GM18907 (cell line): ENCODE measurements around the gene CLMN.
A peak's percentile ranks its signal among the peaks of the same experiment; 100 is the strongest.

Experiments
- ATAC-seq: cut with Tn5 transposase; IDR thresholded peaks from one replicate; pipeline ENCODE4 v1.9.1; 2021; ENCODE audit warnings: mild to moderate bottlenecking, moderate library complexity; ENCODE audit not compliant: unreplicated experiment

CLMN gene

GRCh38 chr14:95341564-95341963, 21.9 kb upstream of the CLMN start:
- ATAC-seq = no peak

- no peak for ATAC-seq
These were observed 21.4 kb upstream of the CLMN start for GRCh38 chr14:95341115-95341514.

- no peak for ATAC-seq
These were observed 20.5 kb upstream of the CLMN start for GRCh38 chr14:95340201-95340697.

GRCh38 chr14:95339301-95339865, 19.7 kb upstream of the CLMN start:
- ATAC-seq = no peak

GRCh38 chr14:95338436-95338835, 18.7 kb upstream of the CLMN start:
- no peak for ATAC-seq

DNA sequence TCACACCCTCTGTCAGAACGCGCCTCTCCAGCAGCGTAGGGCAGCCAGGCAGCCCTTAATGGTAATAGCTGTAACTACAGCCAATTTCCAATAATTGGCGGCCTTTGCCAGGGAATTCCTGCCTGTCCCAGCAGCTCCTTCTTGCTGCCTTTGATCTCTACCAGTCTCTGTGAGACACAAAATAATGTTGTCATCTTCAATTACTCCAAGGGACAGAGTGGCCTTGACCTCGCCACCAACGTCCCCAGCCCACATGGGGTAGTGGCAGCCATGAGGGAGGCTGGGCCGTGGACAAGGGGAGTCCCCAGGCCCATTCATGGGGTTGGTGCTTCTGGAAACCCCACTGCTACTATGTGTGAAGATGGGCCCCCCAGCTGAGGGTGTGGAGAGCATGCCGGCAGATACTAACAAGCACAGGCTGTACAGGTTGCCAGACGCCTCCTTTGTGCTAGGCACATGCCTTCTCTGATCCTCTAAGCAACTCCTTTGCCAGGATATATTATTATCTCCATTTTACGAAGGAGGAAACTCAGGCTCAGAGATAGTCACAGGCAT, 17.4 kb upstream of the CLMN start:
- no peak for ATAC-seq

DNA sequence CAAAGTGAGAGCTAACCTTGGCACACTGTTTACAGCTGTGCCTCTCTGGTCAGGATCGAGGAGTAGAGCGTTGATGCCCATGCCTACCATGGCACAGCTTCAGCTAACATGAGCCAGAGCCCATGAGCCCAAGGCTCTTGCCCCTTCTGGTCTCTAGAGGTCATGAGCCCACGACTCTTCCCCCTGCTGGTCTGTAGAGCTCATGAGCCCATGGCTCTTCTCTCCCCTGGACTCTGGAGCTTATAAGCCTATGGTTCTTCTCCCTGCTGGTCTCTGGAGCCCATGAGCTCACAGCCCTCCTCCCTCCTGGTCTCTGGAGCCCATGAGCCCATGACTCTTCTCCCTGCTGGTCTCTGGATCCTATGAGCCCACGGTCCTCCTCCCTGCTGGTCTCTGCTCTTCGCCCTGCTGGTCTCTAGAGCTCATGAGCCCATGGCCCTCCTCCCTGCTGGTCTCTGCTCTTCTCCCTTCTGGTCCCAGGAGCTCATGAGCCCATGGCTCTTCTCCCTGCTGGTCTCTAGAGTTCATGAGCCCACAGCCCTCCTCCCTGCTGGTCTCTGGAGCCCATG, 16.6 kb upstream of the CLMN start:
- no peak for ATAC-seq

- no peak for ATAC-seq
These were observed 15.4 kb upstream of the CLMN start for GRCh38 chr14:95335071-95335470.

- ATAC-seq = no peak
These were observed 14.3 kb upstream of the CLMN start for GRCh38 chr14:95334044-95334443.

DNA sequence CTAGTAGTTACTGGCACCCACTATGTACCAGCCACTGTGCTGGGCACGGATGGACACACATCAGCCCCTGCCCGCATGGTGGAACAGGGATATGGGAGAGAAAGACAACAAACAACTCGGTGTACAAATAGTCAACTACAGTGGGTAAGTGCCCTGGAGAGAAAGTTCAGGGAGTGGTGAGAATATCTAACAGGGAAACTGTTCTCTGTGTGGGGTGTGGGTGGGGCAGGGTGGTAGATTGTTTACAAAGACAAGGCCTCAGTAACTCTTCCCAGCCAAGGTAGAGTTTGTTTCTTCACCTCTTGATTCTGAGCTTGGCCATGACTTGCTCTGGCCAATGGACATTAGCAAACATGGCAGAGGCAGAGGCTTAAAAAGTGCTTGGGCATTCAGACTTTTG, 12.9 kb upstream of the CLMN start:
- ATAC-seq = no peak

- ATAC-seq = no peak
These were observed 12.2 kb upstream of the CLMN start for GRCh38 chr14:95331708-95332408.

GRCh38 chr14:95330591-95331370, 11.1 kb upstream of the CLMN start:
- no peak for ATAC-seq

- ATAC-seq = no peak
These were observed 10.2 kb upstream of the CLMN start for GRCh38 chr14:95329941-95330340.

GRCh38 chr14:95328729-95329503, 9.2 kb upstream of the CLMN start:
- no peak for ATAC-seq

DNA sequence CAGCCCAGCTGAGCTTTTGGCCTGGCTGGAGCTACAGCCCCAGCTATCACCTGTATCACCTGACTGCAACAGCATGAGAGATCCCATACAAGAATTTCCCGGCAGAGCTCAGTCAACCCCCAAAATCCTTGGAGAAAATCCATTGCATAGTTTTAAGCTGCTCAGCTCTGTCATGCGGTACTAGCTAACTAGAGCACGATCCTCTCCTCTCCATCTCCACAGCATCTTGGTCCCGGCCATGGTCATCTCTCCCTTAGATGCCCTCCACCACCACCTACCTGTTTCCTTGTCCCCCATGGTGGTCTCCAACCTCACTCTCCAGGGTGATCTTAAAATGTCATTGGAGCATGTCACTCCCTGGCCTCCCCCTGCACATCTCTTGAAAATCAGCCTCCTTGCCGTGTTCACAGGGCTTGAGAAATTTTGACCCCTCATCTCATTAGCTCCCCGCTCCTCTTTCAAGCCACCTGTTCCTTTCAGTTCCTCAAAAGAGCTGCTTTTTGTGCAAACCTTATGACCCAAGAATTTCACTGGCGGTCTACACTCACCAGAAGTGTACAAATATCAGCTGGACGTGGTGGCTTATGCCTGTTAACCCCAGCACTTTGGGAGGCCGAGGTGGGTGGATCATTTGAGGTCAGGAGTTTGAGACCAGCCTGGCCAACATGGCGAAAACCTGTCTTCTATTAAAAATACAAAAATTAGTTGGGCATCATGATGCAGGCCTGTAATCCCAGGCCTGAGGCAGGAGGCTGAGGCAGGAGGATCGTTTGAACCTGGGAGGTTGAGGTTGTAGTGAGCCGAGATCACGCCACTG, 8.1 kb upstream of the CLMN start:
- peak; percentile 92 for ATAC-seq

DNA sequence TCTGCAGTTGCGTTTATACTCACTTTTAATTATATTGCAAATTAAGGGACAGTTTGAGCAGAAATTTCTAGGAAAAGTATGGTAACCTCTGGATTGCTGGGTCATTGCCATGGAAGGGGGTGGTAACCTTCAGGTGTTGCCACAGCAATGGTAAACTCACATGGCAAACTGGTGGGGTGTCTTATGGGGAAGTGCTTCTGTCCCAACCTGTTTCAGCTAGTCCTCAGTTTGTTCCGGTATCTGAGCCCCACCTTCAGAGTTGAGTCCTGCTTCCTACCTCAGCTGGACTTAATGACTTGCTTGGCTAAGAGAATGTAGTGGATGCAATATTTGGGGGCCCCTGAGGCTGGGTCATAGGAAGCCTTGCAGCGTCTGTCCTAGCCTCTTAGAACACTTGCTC, 7.3 kb upstream of the CLMN start:
- no peak for ATAC-seq

- ATAC-seq = no peak
These were observed 4.2 kb upstream of the CLMN start for GRCh38 chr14:95323917-95324316.

DNA sequence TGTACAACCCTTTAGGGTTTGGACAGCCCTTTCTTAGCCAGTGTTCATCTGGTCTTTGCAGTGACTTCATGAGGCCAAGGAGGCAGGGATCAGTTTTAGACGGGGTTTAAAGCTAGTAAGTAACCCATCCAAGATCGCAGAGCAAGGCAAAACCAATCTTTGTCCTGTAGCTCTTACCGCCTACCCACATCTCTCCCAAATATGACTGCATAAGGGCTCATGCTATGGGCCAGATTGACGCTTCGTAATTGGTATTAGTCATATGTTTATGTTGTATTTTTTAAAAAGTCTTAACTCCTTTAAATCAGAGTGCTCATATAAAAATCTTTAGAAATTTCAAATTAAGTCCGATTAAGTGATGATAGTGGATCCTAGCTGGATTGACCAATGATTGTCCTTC, 3.7 kb upstream of the CLMN start:
- no peak for ATAC-seq

- ATAC-seq = no peak
These were observed 2.9 kb upstream of the CLMN start for GRCh38 chr14:95322651-95323050.
